HG03097 (cell line): ENCODE data around the gene KIFC3.
"Not testable (repeated sequence)": the region's sequence is repeated elsewhere in the genome, so short reads cannot be mapped to it uniquely, and the experiment has no call there.

Source experiments
- ATAC-seq: cut with Tn5 transposase; IDR thresholded peaks from one replicate; pipeline ENCODE4 v1.9.1; 2021; ENCODE audit not compliant: unreplicated experiment, low FRiP score

Gene KIFC3

GRCh38 chr16:57744642-57744903 is 57.7 kb downstream of the KIFC3 start:
- ATAC-seq: no peak

GRCh38 chr16:57743886-57744641 is 58.2 kb downstream of the KIFC3 start:
- ATAC-seq: no peak

GRCh38 chr16:57743458-57743857 is 58.8 kb downstream of the KIFC3 start:
- ATAC-seq: no peak

GRCh38 chr16:57742543-57742942 is 59.7 kb downstream of the KIFC3 start:
- no peak for ATAC-seq

- no peak for ATAC-seq
Observed at GRCh38 chr16:57741660-57742191, 60.6 kb downstream of the KIFC3 start.

GRCh38 chr16:57740423-57741071 is 61.7 kb downstream of the KIFC3 start:
- ATAC-seq: no peak

GRCh38 chr16:57739756-57740422 is 62.4 kb downstream of the KIFC3 start:
- ATAC-seq: no peak

GRCh38 chr16:57738844-57739243 is 63.4 kb downstream of the KIFC3 start:
- ATAC-seq: no peak

GRCh38 chr16:57736419-57737351 is 65.6 kb downstream of the KIFC3 start:
- ATAC-seq: no peak

- no peak for ATAC-seq
Observed at GRCh38 chr16:57735755-57736418, 66.4 kb downstream of the KIFC3 start, which contains the start of gene KATNB1. TSS of gene KATNB1 (plus strand) at chr16:57735770. CDS start at chr16:57737244, 1,474 bp downstream.

GRCh38 chr16:57734925-57735754 is 67.2 kb downstream of the KIFC3 start:
- peak; percentile 85 for ATAC-seq

- ATAC-seq: peak; percentile 0
Observed at GRCh38 chr16:57734308-57734924, 67.9 kb downstream of the KIFC3 start.

- no peak for ATAC-seq
Observed at GRCh38 chr16:57732714-57733113, 69.6 kb downstream of the KIFC3 start.

- no peak for ATAC-seq
Observed at GRCh38 chr16:57732037-57732436, 70.3 kb downstream of the KIFC3 start.

GRCh38 chr16:57730771-57731730 is 71.2 kb downstream of the KIFC3 start:
- ATAC-seq: no peak

GRCh38 chr16:57729852-57730251 is 72.4 kb downstream of the KIFC3 start:
- not testable (repeated sequence) for ATAC-seq

GRCh38 chr16:57729182-57729484 is 73.2 kb downstream of the KIFC3 start:
- ATAC-seq: no peak
